Keratinocyte (primary cell): ENCODE data around the gene SMARCC1.

ENCODE experiments used
- CTCF ChIP-seq, 3 experiments: IDR thresholded peaks in 1 of 3; conservative IDR thresholded peaks in 1 of 3; optimal IDR thresholded peaks in 1 of 3; 2 replicates in 2 of 3; 3 replicates in 1 of 3; pipeline versions ENCODE3 to v1.5.1; 2011; ENCODE audit warnings: low read length in 3 of 3, mild to moderate bottlenecking in 3 of 3, moderate library complexity in 2 of 3, control low read depth in 1 of 3, inconsistent platforms in 1 of 3; ENCODE audit not compliant: insufficient read depth in 2 of 3; ENCODE audit errors: extremely low read depth in 1 of 3
- EZH2 ChIP-seq: IDR thresholded peaks from one replicate; pipeline ENCODE4 v1.6.1; 2012; ENCODE audit warnings: inconsistent platforms, mild to moderate bottlenecking, low read length, moderate library complexity

- TF ChIP-seq CTCF (optimal IDR thresholded peaks at IDR 0.05 in 1 of 3, IDR thresholded peaks at IDR 0.05 in 1 of 3, conservative IDR thresholded peaks at IDR 0.05 in 1 of 3; ENCODE audit: extremely low read depth in 1 of 3, insufficient read depth in 2 of 3, low read length in 3 of 3) (no peak), EZH2 (no peak)
Observed at GRCh38 chr3:47711596-47711995, 70.1 kb downstream of the SMARCC1 start.
